NCI-H2107 treated with DMSO at 0.1 percent for 48 hours (cell line): Measurements from ENCODE around the gene GARIN5A.

ENCODE experiments used
- DNase-seq: peaks from one replicate; lab custom pipeline; 2025; ENCODE audit not compliant: unreplicated experiment; lab: John Stamatoyannopoulos, UW

GARIN5A gene

GRCh38 chr19:50418176-50419021, 58.2 kb downstream of the GARIN5A start, which contains the start of gene SPIB:
SPIB (plus strand) TSS chr19:50418938; CDS start chr19:50418963, 25 bp downstream.
- DNase-seq, result no peak

- no peak for DNase-seq
These were observed 59.3 kb downstream of the GARIN5A start for GRCh38 chr19:50417111-50418081.
